Stimulated activated CD4-positive, alpha-beta T cell treated with anti-CD3 and anti-CD28 coated beads, Interleukin-2, amount 100 ng/mL, for 24 hours (primary cell): ENCODE data around the gene FITM1.
"Not testable (repeated sequence)": the region's sequence is repeated elsewhere in the genome, so short reads cannot be mapped to it uniquely, and the experiment has no call there.

Source experiments
- DNase-seq, 2 donors: peaks; one replicate each; pipeline ENCODE4 v3.0.0-alpha.2; 2020

FITM1 gene

GRCh38 chr14:24098927-24099813 lies 31.3 kb upstream of the FITM1 start:
- no peak for DNase-seq

GRCh38 chr14:24100197-24100981 lies 30.1 kb upstream of the FITM1 start:
- DNase-seq = no peak

GRCh38 chr14:24100982-24101494 lies 29.4 kb upstream of the FITM1 start:
- DNase-seq = no peak

- DNase-seq = no peak
Observed at GRCh38 chr14:24102357-24103048, 28.0 kb upstream of the FITM1 start.

- no peak for DNase-seq
Observed at GRCh38 chr14:24103451-24103850, 27.0 kb upstream of the FITM1 start.

GRCh38 chr14:24105609-24106239 lies 24.7 kb upstream of the FITM1 start:
- not testable (repeated sequence) for DNase-seq

- no peak for DNase-seq
Observed at GRCh38 chr14:24106672-24107271, 23.7 kb upstream of the FITM1 start.

- DNase-seq = no peak
Observed at GRCh38 chr14:24108336-24108874, 22.1 kb upstream of the FITM1 start.

- no peak for DNase-seq
Observed at GRCh38 chr14:24110060-24110459, 20.4 kb upstream of the FITM1 start.

GRCh38 chr14:24110523-24110922 lies 19.9 kb upstream of the FITM1 start:
- no peak for DNase-seq

GRCh38 chr14:24113379-24113800 lies 17.1 kb upstream of the FITM1 start:
- no peak for DNase-seq

GRCh38 chr14:24113801-24114531 lies 16.5 kb upstream of the FITM1 start:
- DNase-seq = peak; percentile 79 to 80

GRCh38 chr14:24114532-24115421 lies 15.7 kb upstream of the FITM1 start, which contains the start of the genes DCAF11 and NRL:
DCAF11 (plus strand) TSS chr14:24114777; CDS start chr14:24115595, 818 bp downstream.
NRL (minus strand) TSS chr14:24114949; CDS start chr14:24082848, 32,101 bp downstream.
- peak; percentile 97 to 98 for DNase-seq

- no peak for DNase-seq
Observed at GRCh38 chr14:24115422-24116127, 14.9 kb upstream of the FITM1 start.

- no peak for DNase-seq
Observed at GRCh38 chr14:24116128-24116814, 14.2 kb upstream of the FITM1 start.

- DNase-seq = no peak
Observed at GRCh38 chr14:24117179-24117578, 13.3 kb upstream of the FITM1 start.

- DNase-seq = no peak
Observed at GRCh38 chr14:24119691-24120090, 10.8 kb upstream of the FITM1 start.

GRCh38 chr14:24121210-24121609 lies 9.2 kb upstream of the FITM1 start:
- no peak for DNase-seq
